HTR-8/SVneo (cell line): ENCODE data around the gene FKBP10.
"Not testable (repeated sequence)": the region's sequence is repeated elsewhere in the genome, so short reads cannot be mapped to it uniquely, and the experiment has no call there.

Experiments used
- DNase-seq: peaks from one replicate; pipeline ENCODE4 v3.0.0; 2011; ENCODE audit warnings: low spot score, mixed read lengths; ENCODE audit not compliant: insufficient read length
- FAIRE-seq: peaks from 2 replicates; lab custom pipeline; 2011; peaks lifted over from hg19 to GRCh38; lab: Jason Lieb, UNC

Gene FKBP10, protein sequence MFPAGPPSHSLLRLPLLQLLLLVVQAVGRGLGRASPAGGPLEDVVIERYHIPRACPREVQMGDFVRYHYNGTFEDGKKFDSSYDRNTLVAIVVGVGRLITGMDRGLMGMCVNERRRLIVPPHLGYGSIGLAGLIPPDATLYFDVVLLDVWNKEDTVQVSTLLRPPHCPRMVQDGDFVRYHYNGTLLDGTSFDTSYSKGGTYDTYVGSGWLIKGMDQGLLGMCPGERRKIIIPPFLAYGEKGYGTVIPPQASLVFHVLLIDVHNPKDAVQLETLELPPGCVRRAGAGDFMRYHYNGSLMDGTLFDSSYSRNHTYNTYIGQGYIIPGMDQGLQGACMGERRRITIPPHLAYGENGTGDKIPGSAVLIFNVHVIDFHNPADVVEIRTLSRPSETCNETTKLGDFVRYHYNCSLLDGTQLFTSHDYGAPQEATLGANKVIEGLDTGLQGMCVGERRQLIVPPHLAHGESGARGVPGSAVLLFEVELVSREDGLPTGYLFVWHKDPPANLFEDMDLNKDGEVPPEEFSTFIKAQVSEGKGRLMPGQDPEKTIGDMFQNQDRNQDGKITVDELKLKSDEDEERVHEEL

DNA sequence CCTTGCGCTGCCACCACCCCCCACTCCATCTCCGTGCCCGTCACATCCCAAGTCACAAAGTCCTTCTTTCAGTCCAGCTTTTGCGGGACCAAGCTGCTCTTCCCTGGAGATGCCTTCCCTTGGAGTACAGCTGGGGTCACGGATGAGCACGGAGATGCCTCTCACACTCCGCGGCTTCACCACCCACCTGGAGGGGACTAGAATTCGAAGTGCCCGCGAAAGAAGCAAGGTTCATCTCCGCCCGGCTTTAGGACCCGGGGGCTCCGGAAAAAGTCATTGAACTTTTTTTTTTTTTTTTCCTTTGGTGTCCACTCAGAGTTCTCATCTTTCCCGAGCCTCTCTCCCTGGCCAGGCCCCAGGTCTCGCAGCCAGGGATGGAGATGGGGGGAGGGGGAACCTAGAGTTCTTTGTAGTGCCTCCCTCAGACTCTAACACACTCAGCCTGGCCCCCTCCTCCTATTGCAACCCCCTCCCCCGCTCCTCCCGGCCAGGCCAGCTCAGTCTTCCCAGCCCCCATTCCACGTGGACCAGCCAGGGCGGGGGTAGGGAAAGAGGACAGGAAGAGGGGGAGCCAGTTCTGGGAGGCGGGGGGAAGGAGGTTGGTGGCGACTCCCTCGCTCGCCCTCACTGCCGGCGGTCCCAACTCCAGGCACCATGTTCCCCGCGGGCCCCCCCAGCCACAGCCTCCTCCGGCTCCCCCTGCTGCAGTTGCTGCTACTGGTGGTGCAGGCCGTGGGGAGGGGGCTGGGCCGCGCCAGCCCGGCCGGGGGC, at the start of gene FKBP10:
TSS of gene FKBP10 (plus strand) at position 624 of the 771 bp plus-strand sequence. CDS start at position 655, 31 bp downstream.
- peak; percentile 94 for DNase-seq
- FAIRE-seq: peak; percentile 89

DNA sequence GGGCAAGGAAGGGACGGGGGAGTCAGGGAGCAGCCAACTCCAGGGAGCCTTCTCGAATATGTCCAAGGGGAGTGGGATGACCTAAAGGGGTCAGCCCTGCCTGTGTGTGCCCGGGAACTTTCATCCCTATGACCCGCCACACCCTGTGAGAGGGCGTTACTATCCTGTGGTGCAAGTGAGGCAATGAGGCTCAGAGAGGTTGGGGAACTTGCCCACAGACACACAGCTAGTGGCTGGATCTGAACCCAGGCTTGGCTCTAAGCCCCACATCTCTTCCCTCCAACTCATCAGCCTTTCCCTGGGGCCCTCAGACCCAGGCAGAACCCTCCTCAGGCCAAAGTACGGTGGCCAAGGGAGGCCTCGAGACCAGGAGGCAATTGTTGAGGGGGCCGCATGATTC, 49.5 kb upstream of the FKBP10 start:
- FAIRE-seq (no peak), DNase-seq (no peak)

DNA sequence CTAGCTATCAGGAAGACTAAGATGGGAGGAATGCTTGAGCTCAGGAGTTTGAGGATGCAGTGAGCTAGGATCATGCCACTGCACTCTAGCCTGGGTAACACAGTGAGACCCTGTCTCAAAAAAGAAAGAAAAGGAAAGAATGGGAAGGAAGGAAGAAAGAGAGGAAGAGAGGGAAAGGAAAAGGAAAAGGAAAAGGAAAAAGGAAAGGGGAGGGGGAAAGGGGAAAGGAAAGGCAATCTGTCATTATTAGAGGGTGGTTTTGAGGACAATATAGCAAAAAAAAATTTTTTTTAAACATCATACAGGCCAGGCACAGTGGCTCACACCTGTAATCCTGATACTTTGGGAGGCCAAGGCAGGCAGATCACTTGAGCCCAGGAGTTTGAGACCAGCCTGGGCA, 46.7 kb upstream of the FKBP10 start:
- DNase-seq (no peak), FAIRE-seq (no peak)

DNA sequence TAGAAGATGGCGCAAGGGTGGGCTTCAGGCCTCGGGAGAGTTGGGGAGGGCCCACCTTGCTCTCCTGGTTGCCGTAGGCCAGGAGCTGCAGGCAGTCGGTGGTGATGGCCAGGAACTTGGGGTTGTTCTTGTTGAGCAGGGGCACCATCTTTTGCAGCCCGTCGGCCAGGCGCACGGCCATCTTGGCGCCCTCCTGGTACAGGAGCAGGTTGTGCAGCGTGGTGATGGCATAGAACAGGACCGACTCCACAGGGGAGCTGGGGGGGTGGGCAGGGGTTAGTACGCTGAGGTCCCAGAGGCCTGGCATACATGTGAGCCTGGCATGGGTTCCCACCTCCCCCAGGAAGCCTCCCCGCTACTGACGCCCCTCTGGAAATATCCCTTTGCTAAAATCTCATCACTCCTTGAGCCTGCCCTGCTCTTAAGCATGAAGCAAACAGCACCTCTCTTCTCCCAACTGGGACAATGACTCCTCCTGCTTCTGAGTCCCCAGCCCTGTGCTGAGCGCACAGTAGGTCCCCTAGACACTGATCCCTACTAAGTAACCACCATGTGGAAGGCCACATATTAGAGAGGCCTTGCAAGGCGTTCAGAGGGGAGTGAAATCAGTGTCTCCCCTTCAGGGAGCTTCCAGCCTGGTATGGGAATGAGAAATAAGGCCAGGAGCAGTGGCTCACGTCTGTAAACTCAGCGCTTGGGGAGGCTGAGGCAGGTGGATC, 45.3 kb upstream of the FKBP10 start:
- no peak for FAIRE-seq

DNA sequence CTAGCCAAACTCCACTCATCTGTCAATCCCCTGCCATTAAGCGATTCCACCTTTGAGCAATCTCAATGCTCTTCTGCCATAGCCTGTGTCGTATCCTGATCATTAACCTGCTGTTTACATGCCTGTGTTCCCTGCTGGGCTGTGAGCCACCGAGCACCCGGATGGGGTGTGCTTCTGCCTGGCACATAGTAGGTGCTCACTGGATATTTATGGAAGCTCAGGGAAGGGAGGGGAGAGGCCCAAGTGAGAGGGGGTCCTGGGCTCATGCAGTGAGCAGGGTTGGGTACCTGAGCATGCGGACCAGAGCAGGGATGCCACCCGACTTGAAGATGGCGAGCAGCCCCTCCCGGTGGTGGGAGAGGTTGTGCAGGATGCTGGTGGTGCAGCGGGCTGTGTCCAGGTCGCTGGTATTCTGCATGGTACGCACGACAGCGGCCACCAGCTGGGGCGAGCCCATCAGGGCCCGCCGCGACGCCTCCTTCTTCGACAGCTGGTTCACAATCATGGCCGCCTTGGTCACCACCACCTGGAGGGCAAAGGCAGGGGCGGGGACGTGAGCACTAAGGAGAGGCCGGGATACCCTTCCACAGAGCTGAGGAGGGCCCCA, 44.0 kb upstream of the FKBP10 start:
- DNase-seq: no peak
- FAIRE-seq: no peak

More for the DNA sequence above, 45.3 kb upstream of the FKBP10 start:
- DNase-seq: no peak

DNA sequence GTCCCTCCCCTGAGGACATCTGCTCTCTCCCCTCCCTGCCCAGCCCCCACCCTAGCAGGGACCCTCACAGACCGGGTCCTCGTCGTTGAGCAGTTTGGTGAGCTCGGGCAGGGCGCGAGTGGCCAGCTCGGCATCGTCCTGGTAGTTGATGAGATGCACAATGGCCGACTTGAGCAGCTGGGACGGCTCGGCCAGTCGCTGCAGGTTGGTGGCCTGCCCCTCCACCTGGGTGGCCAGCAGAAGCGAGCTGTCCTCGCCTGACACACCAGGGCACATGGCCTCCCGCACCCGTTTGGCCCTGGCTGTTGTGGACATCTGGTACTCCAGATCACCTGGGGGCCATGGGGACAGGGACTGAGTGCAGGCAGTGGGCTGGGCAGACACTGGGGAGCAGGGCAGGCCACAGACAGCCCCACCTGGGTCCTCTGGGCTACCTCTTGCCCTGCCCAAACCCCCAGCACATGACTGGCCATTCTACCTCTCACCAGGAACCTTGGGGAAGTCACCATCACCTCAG, 43.4 kb upstream of the FKBP10 start:
- FAIRE-seq: peak; percentile 77
- DNase-seq: no peak

DNA sequence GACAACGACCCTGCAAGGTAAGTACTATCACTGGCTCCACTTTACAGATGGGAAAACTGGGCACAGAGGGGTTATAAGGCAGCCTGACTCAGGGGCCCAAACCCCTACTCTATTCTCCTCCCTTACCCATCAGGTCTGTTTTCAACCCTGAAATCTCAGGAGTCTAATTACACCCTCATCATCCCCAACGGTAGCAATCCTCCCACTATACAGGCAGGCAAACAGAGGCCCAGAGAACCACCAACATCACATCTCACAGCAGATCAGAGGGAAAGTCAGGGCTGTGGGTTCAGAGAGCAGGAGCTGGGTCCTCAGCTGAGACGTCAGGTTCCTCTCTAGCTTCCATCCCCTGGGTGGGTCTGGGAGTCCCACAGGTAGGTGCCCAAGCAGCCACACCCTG, 42.8 kb upstream of the FKBP10 start:
- DNase-seq (no peak), FAIRE-seq (no peak)

DNA sequence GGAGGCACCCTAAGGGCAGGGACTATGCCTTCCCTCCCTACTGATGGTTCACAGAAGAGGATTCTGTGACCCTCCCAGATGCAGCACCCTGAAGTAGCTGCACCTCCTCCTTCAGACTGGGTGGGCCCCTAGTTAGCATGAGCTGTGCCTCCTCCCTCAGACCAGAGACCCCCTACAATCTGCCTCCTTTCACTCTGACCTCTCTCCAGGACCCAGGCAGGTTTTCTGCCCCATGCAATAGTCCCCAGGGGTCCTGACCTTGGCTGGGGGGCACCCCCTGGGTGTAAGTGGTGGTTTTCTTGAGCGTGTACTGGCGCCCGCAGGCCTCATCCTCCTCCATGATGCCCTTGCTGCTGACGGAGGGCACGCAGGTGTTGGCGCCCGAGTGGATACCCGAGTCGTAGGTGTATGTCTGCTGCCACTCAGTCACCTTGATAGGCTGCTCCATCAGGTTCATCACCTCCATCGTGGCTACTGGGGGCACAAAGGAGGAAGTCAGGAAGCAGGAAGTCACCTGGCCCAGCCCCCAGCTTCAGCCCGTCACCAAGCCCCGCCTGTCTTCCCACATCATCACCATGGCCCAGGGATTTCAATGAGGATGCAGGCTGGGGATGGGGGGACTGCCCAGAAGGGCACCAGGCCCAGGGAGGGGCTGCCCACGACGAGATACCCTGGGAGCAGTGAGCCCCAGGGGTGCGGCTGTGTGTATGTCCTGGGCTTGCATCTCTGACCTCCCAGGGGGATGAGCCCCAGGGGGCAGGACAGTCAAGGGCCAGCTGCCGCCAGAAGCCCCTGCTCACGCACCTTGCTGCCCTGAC, 41.2 kb upstream of the FKBP10 start:
- FAIRE-seq: no peak
- DNase-seq: no peak

DNA sequence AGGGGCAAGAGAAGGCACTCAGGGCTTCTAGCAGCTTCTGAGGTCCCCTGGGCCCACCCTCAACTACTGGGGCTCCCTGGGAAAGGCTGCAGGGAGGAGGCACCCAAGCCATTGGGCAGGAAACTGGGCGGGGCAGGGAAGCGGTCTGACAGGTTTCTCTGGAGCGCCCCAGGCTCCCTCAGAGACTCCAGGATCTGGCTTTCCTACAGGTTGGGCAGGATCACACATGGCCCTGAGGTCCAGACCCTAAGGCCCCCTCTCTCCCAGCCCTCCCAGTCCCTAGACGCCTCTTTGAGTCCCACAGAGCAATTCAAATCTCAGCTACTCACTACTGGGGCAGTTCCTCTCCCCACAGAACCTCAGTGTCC, 40.6 kb upstream of the FKBP10 start:
- FAIRE-seq (no peak), DNase-seq (no peak)

DNA sequence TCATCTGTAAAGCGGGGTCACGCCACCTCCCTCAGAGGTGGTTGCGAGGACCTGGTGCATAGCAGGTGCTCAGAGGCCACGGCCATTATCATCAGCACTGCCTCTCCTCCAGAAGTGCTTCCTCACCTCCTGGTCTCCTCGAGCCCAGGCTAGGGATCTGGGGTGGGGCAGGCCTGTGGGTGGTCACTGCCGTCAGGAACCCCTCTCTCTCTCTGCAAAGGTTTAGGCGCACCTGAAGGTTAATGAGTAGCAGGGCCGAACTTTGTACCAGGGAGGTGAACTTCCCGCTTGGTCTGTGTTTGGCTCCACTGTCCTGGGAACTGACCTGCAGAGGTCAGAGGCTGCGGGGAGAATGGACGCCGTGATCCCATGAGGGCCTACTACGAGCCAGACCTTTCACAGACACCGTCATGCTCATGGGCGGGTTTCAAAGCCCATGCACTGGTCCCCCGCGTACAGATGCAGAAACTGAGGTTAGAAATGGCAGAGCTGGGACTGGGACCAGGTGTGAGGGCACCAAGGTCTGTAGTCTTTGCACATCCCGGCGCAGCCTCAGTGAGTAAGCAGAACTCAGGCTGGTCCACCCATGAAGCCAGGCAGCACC, 40.1 kb upstream of the FKBP10 start:
- FAIRE-seq (no peak), DNase-seq (no peak)

DNA sequence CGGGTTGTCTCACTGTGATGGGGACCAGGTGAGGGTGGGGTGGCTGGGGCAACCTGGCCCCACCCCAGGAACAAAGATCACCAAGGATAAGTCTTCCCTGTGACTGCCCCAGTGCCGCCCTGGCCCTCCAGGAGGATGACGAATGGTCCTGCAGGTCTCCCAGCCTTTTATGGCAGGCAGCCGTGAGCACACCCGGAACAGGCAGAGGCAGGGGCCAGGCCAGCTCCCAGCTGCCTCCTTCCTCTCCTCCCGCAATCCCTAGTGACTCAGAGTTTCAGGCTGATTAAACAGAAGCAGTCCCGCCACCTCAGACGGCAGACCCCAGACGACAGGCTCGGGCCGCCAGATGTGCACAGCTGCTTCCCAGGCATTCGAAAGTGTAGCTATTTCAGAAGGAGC, 39.6 kb upstream of the FKBP10 start:
- peak; percentile 60 for DNase-seq
- FAIRE-seq: no peak

DNA sequence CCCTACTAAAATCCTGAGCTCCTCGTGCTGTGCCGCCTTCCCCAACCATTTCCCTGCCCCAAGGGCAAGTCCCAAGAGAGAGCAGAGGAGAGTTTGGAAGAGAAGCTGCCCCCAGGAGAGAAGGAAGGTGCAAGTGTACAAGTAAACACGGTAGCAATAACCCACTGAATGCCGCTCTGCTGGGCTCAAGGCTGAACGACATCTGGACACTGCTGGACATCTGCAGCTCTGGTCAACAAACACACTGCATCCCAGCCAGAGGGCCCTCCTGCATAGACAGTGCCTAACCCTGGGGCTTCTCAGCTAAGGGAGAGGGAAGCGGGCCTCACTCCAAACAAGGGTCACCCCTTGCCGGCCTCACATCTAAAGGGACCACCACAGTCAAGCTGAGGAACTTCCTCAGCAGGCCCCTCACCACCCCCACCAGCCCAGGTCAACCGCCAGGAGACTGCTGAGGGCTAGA, 39.0 kb upstream of the FKBP10 start:
- DNase-seq (no peak), FAIRE-seq (no peak)

DNA sequence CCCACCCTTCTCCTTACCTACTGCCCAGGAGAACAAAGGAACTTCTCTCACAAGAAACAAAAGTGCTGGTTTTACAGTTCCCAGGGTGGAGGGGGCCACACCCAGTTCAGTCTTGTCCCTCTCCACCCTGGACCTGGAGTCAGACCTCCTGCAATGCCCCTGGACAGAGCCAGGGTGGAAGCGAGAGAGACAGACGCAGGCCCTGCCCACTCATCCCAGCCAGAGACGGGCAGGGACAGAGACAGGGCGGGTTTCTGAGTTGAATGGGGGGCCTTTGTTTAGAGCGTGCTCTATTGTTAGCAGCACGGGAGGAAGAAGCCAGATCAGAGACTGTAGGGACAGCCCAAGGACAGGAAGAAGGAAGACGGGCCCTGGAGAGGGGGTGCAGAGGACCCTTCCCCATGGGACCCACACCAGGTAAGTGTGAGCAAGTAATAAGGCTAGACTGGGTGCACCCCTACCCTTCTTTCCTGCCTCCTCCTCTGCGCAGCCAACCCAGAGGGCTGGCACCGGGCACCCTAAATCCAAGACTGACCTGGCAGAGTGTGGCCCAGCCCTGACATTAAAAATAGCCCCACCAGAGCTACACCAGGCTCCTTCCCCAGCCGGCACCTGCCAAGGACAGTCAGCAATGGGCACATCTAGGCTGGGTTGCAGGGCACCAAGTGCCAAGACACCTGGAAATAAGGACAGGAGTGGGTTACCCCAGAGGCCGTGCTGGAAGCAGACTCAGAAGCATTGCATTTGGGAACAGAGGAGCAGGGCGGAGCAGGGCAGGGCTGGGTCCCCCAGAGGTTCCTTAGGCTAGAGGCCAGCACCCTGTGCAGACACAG, 37.2 kb upstream of the FKBP10 start:
- FAIRE-seq (no peak), DNase-seq (no peak)

DNA sequence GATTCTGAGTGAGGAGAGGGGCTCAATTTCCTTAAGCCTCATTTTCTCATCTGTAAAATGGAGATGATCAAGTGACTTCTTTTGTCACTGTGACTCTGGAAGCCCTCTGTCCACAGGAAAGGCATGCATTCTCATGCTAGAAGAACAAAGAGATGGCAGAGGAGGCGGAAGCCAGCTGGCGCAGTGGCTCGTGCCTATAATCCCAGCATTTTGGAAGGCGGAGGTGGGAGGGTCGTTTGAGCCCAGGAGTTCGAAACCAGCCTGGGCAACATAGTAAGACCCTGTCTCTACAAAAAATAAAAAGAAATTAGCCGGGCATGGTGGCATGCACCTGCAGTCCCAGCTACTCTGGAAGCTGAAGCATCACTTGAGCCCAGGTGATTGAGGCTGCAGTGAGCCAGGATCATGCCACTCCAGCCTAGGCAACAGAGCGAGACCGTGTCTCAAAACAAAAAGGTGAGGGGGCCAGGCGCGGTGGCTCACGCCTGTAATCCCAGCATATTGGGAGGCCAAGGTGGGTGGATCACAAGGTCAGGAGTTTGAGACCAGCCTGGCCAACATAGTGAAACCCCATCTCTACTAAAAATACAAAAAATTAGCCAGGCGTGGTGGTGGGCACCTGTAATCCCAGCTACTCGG, 36.4 kb upstream of the FKBP10 start:
- FAIRE-seq, DNase-seq: not testable (repeated sequence)

DNA sequence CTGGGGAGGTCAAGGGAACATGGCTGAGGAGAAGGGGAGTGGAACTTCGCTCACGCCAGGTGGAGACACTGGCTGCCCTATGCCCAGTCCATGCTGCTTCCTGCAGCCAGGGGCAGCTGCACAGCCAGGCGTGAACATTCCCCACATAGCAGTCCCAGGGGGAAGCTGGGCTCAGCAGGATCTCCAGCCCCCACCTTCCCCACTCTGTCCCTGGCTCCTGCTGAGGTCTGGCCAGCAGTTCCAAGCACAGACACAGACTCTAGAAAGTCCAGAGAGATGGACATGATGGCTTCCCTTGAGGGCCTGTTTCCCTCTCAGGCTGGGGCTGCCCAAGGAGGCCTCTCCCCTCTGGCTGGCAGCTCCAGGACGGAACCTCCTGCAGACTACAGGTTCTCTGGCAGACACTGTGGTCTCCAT, 35.6 kb upstream of the FKBP10 start:
- FAIRE-seq: peak; percentile 90

DNA sequence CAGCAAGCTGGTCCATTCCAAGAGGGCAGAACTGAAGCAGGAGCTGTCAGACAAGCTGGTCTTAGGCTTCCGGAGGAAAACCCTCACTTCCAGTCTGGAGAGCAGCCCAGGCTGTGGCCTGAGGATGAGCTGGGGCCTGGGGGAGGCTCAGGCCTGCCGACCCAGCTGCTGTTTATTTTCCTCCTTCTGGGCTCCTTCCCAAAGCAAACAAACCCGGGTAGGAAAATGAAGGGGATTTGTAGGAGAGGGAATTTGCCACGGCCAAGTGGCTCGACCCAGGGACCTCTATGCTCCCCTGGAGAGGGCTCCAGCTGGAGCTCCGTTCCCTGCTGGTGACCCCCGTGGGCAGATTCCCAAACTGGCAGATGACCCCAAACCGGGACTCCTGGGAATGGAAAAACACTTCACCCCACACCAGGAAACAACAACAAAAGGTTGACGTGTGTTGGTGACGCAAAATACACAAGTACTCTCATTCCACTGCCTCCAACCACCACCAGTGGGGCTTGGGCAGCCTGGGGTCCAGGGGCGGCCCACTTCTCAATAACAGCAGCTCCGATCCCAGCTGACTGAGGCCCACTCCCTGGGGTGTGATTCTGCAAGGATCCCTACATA, 35.1 kb upstream of the FKBP10 start:
- DNase-seq (peak; percentile 86), FAIRE-seq (peak; percentile 54)

More for the DNA sequence above, 35.6 kb upstream of the FKBP10 start:
- no peak for DNase-seq

DNA sequence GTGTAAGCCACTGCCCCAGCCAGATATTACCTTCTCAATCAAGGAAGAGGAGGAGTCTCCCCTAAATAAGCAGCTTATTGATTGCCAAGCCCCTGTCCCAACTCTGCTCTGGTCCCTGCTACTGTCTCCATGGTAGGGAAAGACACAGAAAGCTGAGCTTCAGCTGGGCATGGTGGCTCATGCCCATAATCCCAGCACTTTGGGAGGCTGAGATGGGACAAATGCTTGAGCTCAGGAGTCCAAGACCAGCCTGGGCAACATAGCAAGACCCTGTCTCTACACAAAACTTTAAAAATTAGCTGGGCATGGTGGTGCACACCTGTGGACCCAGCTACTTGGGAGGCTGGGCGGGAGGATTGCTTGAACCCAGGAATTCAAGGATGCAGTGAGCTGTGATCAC, 32.9 kb upstream of the FKBP10 start:
- DNase-seq (no peak), FAIRE-seq (no peak)
